GM03348 (cell line): Measurements from ENCODE around the gene IGSF11.
"Not testable (repeated sequence)": the region's sequence is repeated elsewhere in the genome, so short reads cannot be mapped to it uniquely, and the experiment has no call there.

Source experiments
- DNase-seq: peaks from one replicate; pipeline ENCODE4 v3.0.0; 2012; ENCODE audit warnings: low spot score

Gene IGSF11

GRCh38 chr3:119034256-119035013 lies at the start of gene IGSF11:
Gene IGSF11 (minus strand): TSS chr3:119034846. CDS start chr3:119034582, 264 bp downstream.
- peak; percentile 90 for DNase-seq

- DNase-seq = no peak
These were observed 45.7 kb upstream of the IGSF11 start for GRCh38 chr3:119080364-119080763.

GRCh38 chr3:119073258-119074001 lies 38.8 kb upstream of the IGSF11 start:
- no peak for DNase-seq

GRCh38 chr3:119072451-119072850 lies 37.8 kb upstream of the IGSF11 start:
- not testable (repeated sequence) for DNase-seq

GRCh38 chr3:119069725-119070124 lies 35.1 kb upstream of the IGSF11 start:
- DNase-seq = no peak

- no peak for DNase-seq
These were observed 28.8 kb upstream of the IGSF11 start for GRCh38 chr3:119063471-119063870.

- DNase-seq = no peak
These were observed 28.2 kb upstream of the IGSF11 start for GRCh38 chr3:119062892-119063291.

GRCh38 chr3:119044593-119044992 lies 9.9 kb upstream of the IGSF11 start:
- DNase-seq = no peak

GRCh38 chr3:119042162-119042561 lies 7.5 kb upstream of the IGSF11 start:
- no peak for DNase-seq

GRCh38 chr3:119035014-119035346 lies 334 bp upstream of the IGSF11 start:
- no peak for DNase-seq

- no peak for DNase-seq
These were observed 1.0 kb downstream of the IGSF11 start for GRCh38 chr3:119033393-119034255.

- DNase-seq = no peak
These were observed 9.4 kb downstream of the IGSF11 start for GRCh38 chr3:119025171-119025795.

GRCh38 chr3:119019767-119020518 lies 14.7 kb downstream of the IGSF11 start:
- DNase-seq = no peak

GRCh38 chr3:119018690-119019463 lies 15.8 kb downstream of the IGSF11 start:
- DNase-seq = no peak

GRCh38 chr3:119015942-119016341 lies 18.7 kb downstream of the IGSF11 start:
- DNase-seq = no peak

- DNase-seq = no peak
These were observed 20.7 kb downstream of the IGSF11 start for GRCh38 chr3:119013951-119014350.

GRCh38 chr3:119011528-119011927 lies 23.1 kb downstream of the IGSF11 start:
- no peak for DNase-seq

GRCh38 chr3:118997190-118997589 lies 37.5 kb downstream of the IGSF11 start:
- no peak for DNase-seq

GRCh38 chr3:118991775-118992174 lies 42.9 kb downstream of the IGSF11 start:
- DNase-seq = no peak

- DNase-seq = peak; percentile 9
These were observed 43.7 kb downstream of the IGSF11 start for GRCh38 chr3:118990823-118991560.
